PC-3 (cell line): Measurements from ENCODE around the gene EVPL.

Source experiments
- EZH2 ChIP-seq: fragments of 300-600 bp; sonication (generic); IDR thresholded peaks from one replicate; pipeline ENCODE4 v1.6.1; 2017; ENCODE audit warnings: antibody characterized with exemption, mild to moderate bottlenecking, low read length; ENCODE audit not compliant: unreplicated experiment
- TF ChIP-seq, protein P1 (sequence below): fragments of 300-600 bp; sonication (generic); conservative IDR thresholded peaks from 2 replicates; pipeline ENCODE4 v1.5.1; 2017; ENCODE audit warnings: antibody characterized with exemption, low read depth, mild to moderate bottlenecking, low read length

DNA sequence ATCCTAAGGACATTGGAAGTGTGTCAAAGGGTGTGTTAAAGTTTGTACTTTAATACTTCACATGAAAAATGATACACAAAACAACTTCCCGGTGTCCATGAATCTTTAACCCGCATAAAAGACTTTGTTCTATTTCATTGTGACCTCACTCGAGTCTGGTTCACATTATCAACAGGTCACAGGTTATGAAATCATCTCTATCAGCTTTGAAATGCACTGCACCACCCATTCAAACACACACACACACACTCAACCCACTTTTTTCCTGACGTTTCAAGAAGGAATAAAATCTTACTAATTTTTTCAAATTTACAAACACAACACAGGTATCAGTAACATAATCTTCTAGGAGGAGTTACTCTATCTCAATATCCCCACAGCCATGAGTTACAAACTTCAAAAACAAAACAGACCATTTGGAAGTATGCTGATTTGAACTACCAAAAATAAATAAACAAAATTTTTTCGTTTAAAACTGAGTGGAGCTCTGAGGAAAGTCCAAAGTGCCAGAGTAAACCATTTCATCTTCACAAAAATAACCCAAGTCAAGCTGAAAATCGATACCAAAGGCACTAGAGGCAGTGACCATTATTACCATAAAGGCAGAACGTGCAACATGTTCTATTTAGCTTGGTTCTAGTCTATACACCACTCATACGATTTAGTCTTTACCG is 50.8 kb downstream of the EVPL start:
- TF ChIP-seq, protein P1, sequence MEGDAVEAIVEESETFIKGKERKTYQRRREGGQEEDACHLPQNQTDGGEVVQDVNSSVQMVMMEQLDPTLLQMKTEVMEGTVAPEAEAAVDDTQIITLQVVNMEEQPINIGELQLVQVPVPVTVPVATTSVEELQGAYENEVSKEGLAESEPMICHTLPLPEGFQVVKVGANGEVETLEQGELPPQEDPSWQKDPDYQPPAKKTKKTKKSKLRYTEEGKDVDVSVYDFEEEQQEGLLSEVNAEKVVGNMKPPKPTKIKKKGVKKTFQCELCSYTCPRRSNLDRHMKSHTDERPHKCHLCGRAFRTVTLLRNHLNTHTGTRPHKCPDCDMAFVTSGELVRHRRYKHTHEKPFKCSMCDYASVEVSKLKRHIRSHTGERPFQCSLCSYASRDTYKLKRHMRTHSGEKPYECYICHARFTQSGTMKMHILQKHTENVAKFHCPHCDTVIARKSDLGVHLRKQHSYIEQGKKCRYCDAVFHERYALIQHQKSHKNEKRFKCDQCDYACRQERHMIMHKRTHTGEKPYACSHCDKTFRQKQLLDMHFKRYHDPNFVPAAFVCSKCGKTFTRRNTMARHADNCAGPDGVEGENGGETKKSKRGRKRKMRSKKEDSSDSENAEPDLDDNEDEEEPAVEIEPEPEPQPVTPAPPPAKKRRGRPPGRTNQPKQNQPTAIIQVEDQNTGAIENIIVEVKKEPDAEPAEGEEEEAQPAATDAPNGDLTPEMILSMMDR: no peak
- no peak for TF ChIP-seq EZH2
